AG04449 (cell line): ENCODE data around the gene ZFAND3.

Experiments
- CTCF ChIA-PET: fragments of 350-600 bp; formaldehyde crosslinking; extraction: SDS; loops from one replicate; lab custom pipeline; 2021; ENCODE audit warnings: antibody characterized with exemption; lab: Yijun Ruan, JAX
- POLR2A ChIA-PET: fragments of 400-600, 350-600 bp; formaldehyde crosslinking; extraction: SDS; loops from one replicate; lab custom pipeline; 2020; ENCODE audit warnings: antibody characterized with exemption, inconsistent platforms; lab: Yijun Ruan, JAX
- DNase-seq: peaks from one replicate; pipeline ENCODE4 v3.0.0-alpha.2; 2010; ENCODE audit warnings: low read depth, low spot score
- H3K4me3 ChIP-seq: 2 replicates; pipeline ENCODE4 v1.5.1; 2011; ENCODE audit warnings: low read depth, mild to moderate bottlenecking, control low read depth, low read length
- TF ChIP-seq, protein P1 (sequence below): IDR thresholded peaks from one replicate; pipeline ENCODE4 v1.5.1; 2011; ENCODE audit warnings: mild to moderate bottlenecking, moderate library complexity, low read length, control low read depth, inconsistent platforms; ENCODE audit not compliant: insufficient read depth; ENCODE audit errors: missing control alignments

Gene ZFAND3

GRCh38 chr6:38155144-38155543 lies 335.6 kb downstream of the ZFAND3 start:
- no peak overlapping the region for H3K4me3 ChIP-seq
- TF ChIP-seq, protein P1, sequence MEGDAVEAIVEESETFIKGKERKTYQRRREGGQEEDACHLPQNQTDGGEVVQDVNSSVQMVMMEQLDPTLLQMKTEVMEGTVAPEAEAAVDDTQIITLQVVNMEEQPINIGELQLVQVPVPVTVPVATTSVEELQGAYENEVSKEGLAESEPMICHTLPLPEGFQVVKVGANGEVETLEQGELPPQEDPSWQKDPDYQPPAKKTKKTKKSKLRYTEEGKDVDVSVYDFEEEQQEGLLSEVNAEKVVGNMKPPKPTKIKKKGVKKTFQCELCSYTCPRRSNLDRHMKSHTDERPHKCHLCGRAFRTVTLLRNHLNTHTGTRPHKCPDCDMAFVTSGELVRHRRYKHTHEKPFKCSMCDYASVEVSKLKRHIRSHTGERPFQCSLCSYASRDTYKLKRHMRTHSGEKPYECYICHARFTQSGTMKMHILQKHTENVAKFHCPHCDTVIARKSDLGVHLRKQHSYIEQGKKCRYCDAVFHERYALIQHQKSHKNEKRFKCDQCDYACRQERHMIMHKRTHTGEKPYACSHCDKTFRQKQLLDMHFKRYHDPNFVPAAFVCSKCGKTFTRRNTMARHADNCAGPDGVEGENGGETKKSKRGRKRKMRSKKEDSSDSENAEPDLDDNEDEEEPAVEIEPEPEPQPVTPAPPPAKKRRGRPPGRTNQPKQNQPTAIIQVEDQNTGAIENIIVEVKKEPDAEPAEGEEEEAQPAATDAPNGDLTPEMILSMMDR, result no peak
- ChIA-PET POLR2A (no interaction called here), CTCF (interaction anchor here (0.5 to 2.1 kb wide), 2 partner anchors 38 to 121 kb away, joined by 3 to 5 read pairs; no protein-coding TSS in a partner anchor)
- no peak for DNase-seq

- ChIA-PET CTCF (interaction anchor here (0.5 to 2.1 kb wide), 3 partner anchors 11 to 122 kb away, joined by 3 to 5 read pairs (median 3); no protein-coding TSS in a partner anchor), POLR2A (no interaction called here)
- H3K4me3 ChIP-seq, result no peak overlapping the region
- TF ChIP-seq, protein P1, result no peak
- no peak for DNase-seq
Measured at GRCh38 chr6:38155621-38156204, 336.2 kb downstream of the ZFAND3 start.

GRCh38 chr6:38156818-38157565 lies 337.5 kb downstream of the ZFAND3 start:
- DNase-seq, result no peak
- ChIA-PET CTCF (interaction anchor here (0.9 kb wide), 1 partner anchor 12 kb away, joined by 3 read pairs; no protein-coding TSS in a partner anchor), POLR2A (no interaction called here)
- H3K4me3 ChIP-seq, result no peak overlapping the region
- TF ChIP-seq, protein P1, result no peak

DNA sequence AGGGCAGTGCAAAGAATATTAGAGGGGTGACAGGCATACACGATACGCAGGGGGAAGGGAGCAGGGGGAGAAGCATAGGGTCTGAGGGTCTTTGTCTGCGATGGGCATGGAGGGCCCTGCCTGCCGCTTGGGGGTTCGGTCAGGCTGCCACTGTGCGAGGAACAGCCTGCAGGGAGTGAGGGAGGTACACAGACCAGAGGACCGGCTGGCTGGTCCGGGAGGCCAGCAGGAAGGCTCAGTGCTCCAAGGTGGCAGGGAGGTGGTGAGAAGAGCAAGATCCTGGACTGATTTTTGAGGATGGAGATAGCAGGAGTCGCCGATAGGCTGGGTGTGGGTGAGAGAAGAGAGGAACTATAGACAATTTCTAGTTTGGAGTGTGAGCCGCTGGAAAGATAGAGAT lies 338.4 kb downstream of the ZFAND3 start:
- DNase-seq, result no peak
- ChIA-PET CTCF (no interaction called here), POLR2A (no interaction called here)
- TF ChIP-seq, protein P1, result no peak
- no peak overlapping the region for H3K4me3 ChIP-seq

DNA sequence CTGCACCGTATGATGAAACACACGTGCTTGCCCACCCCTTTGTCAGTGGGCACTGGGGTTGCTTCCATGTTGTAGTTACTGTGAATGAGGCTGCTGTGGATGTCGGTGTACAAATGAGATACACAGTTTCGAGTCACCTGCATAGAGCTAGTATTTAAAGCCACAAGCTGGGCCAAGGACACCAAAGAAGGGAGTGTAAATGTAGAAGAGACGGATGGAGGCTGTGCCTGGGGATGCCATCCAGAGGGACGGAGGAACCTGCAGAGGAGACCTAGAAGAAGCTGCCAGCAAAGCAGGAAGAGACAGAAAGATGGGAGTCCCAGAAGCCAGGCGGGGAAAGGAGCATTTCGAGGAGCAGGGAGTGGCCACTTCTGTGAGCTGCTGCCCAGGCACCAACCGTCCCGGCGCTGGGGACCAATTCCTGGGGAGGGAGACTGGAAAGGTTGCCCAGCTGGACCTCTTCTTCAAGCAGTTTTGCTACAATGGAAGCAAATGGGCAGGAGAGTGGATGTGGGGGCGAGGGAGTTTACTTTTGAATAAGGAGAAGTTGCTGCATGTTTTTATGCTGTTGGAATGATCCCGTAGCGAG lies 339.3 kb downstream of the ZFAND3 start:
- CTCF ChIA-PET, result interaction anchor here (0.6 kb wide), 1 partner anchor 47 kb away, joined by 3 read pairs; no protein-coding TSS in a partner anchor
- TF ChIP-seq, protein P1, result no peak
- POLR2A ChIA-PET, result no interaction called here
- no peak for DNase-seq
- H3K4me3 ChIP-seq, result no peak overlapping the region

- CTCF ChIA-PET, result no interaction called here
- DNase-seq, result no peak
- TF ChIP-seq, protein P1, result no peak
- POLR2A ChIA-PET, result no interaction called here
- H3K4me3 ChIP-seq, result no peak overlapping the region
Measured at GRCh38 chr6:38159596-38159995, 340.1 kb downstream of the ZFAND3 start.
